Nephron progenitor cell (in vitro differentiated cells): Measurements from ENCODE around the gene IFNGR1.

Experiments used
- DNase-seq: peaks from one replicate; pipeline ENCODE4 v3.0.0; 2021
- H3K27ac Mint-ChIP-seq: 2 replicates; pipeline ENCODE4 v1.8.0; 2021; ENCODE audit warnings: mild to moderate bottlenecking, moderate library complexity, mixed read lengths
- H3K27me3 Mint-ChIP-seq: 2 replicates; pipeline ENCODE4 v1.8.0; 2021; ENCODE audit warnings: mild to moderate bottlenecking, low read depth, mixed read lengths; ENCODE audit not compliant: poor library complexity
- H3K36me3 Mint-ChIP-seq: 2 replicates; pipeline ENCODE4 v1.8.0; 2021; ENCODE audit warnings: low read depth, mixed read lengths
- H3K4me1 Mint-ChIP-seq: 2 replicates; pipeline ENCODE4 v1.8.0; 2021; ENCODE audit warnings: mixed read lengths
- H3K4me3 Mint-ChIP-seq: 2 replicates; pipeline ENCODE4 v1.8.0; 2021; ENCODE audit warnings: mild to moderate bottlenecking, moderate library complexity, mixed read lengths
- H3K9me3 Mint-ChIP-seq: 2 replicates; pipeline ENCODE4 v1.8.0; 2021; ENCODE audit warnings: mild to moderate bottlenecking, moderate library complexity, mixed read lengths
- CTCF ChIP-seq: fragments of 200-600 bp; sonication (generic); IDR thresholded peaks from 2 replicates; pipeline ENCODE4 v1.5.0; 2021; ENCODE audit warnings: antibody characterized with exemption

IFNGR1 gene

DNA sequence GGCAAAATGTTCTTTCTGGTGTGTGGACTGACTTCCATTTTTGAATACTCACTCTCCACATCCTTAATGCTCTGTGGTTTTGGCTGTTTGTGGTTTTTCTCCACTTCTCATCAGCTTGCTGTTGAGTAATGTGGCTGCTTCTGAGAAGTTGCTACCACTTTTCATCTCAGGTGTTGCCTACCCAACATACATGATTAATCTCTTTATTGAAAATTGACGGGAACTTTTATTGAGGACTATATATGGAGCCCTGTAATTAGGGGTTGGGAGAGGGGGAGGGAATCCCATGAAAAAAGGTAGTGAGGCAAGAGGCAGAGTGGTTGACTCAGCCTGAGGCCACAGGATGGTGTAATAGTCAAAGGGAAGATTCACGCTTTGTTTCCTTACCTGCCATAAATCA, 63.4 kb downstream of the IFNGR1 start:
- H3K36me3 Mint-ChIP-seq: no peaks in the 10 kb centered on the region
- H3K27me3 Mint-ChIP-seq: no peaks in the 10 kb centered on the region
- peaks cover 28% of the 10 kb centered on the region for H3K9me3 Mint-ChIP-seq
- no peak for DNase-seq
- no peak overlapping the region for H3K27ac Mint-ChIP-seq
- H3K4me3 Mint-ChIP-seq: no peak overlapping the region
- no peak for TF ChIP-seq CTCF
- no peaks in the 10 kb centered on the region for H3K4me1 Mint-ChIP-seq

GRCh38 chr6:137150072-137150471, 69.1 kb downstream of the IFNGR1 start:
- DNase-seq: no peak
- no peaks in the 10 kb centered on the region for H3K4me1 Mint-ChIP-seq
- no peak overlapping the region for H3K27ac Mint-ChIP-seq
- no peak for TF ChIP-seq CTCF
- no peaks in the 10 kb centered on the region for H3K36me3 Mint-ChIP-seq
- H3K4me3 Mint-ChIP-seq: no peak overlapping the region
- peaks cover 6% of the 10 kb centered on the region for H3K27me3 Mint-ChIP-seq
- H3K9me3 Mint-ChIP-seq: peaks cover 21% of the 10 kb centered on the region

DNA sequence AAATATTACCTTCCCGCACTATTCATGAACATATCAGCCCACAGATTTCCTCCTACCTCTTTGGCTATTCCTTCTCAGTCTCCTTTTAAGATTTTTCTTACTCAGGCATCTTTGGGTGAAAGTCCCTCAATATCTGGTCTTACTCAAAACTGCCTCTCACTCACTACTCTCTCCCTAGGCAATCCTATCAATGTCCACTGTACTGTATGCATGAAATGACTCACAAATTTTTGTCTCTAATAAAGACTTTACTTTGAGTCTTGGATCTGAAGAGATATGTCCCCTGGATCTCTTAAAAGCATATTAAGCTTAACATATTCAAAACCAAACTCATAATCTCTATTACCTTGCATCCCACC, 70.2 kb downstream of the IFNGR1 start:
- H3K4me1 Mint-ChIP-seq: no peaks in the 10 kb centered on the region
- H3K9me3 Mint-ChIP-seq: peaks cover 21% of the 10 kb centered on the region
- no peak overlapping the region for H3K4me3 Mint-ChIP-seq
- DNase-seq: no peak
- H3K36me3 Mint-ChIP-seq: no peaks in the 10 kb centered on the region
- H3K27ac Mint-ChIP-seq: no peak overlapping the region
- TF ChIP-seq CTCF: no peak
- H3K27me3 Mint-ChIP-seq: peaks cover 6% of the 10 kb centered on the region

- Mint-ChIP-seq H3K27ac (no peak overlapping the region), H3K9me3 (peaks cover 21% of the 10 kb centered on the region), H3K4me1 (no peaks in the 10 kb centered on the region), H3K36me3 (no peaks in the 10 kb centered on the region), H3K27me3 (peaks cover 6% of the 10 kb centered on the region), H3K4me3 (no peak overlapping the region)
- no peak for DNase-seq
- TF ChIP-seq CTCF: no peak
Observed at GRCh38 chr6:137148306-137149034, 70.7 kb downstream of the IFNGR1 start.
